NK-92 (cell line): ENCODE measurements around the gene IL11.
"Not testable (repeated sequence)": the region's sequence is repeated elsewhere in the genome, so short reads cannot be mapped to it uniquely, and the experiment has no call there.

Experiments used
- DNase-seq: peaks from one replicate; lab custom pipeline; 2025; ENCODE audit not compliant: unreplicated experiment; lab: John Stamatoyannopoulos, UW

IL11 gene

DNA sequence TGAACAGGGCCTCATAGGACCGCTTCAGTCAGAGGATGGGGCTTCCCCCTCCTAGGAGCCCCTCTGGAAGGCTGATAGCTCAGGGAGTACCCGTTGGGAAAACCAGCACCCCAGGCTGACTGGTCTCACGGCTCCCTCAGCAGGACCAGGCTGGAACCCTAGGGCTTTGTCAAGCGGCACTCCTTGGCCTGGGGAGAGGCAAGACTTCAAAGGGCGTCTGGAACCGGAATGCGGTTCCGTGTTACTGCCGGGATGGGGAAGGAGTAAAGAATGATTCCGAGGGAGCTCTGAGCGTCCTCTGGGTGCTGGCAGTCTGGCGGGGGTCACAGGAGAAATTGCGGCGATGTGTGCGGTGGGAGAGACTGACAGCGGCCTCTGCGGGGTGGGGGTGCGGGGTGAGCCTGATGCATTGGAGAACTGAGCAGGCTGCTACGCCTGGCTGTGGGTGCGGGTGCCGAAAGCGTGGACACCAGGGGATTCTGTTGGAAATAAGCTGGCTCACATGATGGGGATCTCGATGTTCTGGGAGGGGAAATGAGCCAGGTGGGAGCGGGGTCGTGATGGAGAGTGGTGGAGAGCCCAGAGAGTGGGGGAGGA lies 17.6 kb downstream of the IL11 start:
- DNase-seq: no peak

DNA sequence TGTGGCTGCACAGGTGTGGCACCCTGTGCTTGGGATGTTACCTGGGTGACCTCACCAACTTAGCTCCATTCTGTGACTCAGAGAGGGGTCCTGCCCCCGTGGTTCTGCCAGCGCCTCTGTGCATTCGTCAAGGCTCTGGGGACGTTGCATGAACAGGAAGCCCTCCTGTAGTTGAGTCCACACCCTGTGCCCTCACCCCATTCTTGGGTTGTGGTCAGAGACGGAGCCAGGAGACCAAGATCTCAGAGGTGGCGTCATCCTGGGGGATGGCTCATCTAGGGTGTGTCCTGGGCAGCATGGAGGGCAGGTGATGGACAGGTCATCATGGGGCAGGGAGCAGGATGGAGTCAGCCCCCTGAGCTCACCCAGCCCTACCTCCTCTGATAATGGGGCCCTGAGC lies 18.2 kb downstream of the IL11 start:
- no peak for DNase-seq

DNA sequence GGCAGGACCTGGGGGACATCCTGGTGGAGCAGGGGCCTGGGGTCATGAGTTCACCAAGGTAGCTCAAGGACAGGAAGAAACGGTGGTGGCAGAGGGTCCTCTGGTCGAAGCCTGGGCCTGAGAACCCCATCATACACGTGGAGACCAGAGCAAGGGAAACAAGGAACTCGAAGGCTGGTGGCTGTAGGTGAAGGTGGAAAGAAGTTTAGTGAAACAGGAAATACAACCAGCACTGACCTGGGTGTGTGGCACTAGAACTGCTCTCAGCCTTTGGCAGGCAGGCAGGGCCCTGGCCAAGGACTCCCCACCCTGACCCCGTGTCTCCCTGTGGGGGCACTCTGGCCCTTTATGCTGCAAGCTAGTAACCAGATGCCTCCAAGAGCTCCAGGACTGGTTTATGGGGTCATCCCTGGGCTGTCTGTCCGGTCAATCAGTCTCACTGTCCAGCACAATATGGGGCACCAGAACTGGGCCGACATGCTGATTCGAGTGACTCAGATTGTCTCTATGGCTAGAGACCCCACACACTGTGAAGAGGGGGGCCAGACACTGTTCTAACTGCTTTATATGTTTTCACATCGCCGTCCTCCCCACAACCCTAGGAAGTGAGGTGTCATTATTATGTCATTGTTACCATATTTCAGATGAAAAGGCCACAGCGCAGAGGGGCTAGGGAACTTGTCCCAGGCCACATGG lies 19.5 kb downstream of the IL11 start:
- DNase-seq: no peak

DNA sequence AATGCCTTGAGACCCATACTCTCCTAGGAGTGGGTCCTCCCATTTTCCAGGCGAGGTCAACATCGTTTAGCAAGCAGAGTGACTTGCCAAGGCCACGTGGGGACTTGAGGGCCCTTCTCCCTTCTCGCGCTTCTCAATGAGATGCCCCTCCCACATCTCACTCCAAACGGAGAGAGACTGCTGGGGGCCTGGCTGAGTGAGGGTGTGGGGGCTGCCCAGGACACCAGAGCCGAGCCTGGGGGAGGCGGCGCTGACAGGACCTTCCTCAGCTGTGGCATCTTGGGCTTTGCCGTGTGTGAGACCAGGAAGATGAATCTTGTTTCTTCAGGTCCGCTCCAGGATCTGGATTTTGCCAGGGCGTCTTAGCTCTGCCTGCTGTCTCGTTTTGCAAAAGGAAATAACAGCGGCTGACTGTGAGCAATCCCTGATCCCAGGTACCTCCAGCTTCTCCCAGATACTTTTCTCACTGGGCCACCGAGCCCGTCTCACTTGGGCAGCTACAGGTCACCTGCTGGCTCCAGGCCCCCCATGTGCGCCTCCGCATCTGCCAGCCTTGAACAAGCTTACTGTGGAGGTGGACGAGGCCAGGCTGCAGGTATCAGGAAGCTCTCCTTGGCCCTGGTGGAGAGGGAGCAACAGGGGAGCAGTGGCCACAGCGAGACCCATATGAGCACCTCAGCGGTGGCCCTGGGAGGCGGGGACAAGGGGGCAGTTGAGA lies 21.8 kb downstream of the IL11 start:
- no peak for DNase-seq

DNA sequence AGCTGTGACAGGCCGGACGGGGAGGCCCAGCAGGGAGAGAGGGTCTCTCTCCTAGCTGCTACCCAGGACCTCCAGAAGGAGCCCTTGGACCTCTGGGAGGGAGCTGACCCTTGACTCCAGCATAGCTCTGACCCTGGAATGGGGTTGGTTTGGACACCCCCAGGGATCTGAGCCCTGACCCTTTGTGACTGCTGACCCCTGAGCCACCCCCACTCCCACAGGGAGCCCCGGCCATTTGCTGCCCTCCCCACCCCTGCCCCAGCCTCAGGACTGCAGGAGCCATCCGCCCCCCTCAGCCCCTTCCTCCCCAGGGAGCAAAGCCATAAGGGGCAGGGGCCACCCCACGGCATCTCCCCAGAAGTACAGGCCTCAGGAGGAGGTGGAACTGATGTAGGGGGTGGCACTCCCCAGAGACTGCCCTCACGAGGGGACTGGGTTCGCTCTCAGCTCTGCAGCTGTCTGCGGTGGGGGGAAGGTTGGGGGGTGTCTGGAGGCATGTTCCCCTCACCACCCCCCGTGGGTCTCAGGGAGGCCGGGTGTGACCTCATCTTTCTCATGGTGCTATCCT lies 22.7 kb downstream of the IL11 start:
- no peak for DNase-seq

DNA sequence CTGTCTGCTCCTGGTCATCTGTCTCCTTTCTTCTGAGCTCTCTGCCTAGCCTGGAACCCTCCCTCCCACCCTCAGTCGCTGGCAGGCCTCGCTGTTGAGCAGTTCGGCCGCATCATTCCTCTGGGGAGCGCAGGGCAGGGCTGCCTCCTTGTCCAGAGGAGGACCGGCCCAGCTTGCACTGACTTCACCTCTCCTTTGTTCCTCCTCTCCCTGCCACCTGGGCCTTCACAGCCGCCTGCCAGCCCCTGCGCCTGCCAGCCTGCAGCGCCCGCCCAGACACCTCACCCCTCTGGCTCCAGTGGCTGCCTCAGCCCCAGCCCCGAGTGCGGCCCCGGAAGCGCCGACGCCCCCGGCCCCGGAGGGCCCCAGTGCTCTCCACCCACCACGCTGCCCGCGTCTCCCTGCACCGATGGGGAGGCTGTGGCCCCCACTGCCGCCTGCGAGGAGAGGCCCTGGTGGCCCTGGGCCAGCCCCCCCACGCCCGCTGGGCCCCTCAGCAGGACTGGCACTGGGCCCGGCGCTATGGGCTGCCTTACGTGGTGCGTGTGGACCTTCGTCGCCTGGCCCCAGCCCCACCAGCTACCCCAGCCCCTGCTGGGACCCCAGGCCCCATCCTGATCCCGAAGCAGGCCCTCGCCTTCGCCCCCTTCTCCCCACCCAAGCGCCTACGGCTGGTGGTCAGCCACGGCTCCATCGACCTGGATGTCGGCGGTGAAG lies 23.4 kb downstream of the IL11 start:
- DNase-seq: no peak

DNA sequence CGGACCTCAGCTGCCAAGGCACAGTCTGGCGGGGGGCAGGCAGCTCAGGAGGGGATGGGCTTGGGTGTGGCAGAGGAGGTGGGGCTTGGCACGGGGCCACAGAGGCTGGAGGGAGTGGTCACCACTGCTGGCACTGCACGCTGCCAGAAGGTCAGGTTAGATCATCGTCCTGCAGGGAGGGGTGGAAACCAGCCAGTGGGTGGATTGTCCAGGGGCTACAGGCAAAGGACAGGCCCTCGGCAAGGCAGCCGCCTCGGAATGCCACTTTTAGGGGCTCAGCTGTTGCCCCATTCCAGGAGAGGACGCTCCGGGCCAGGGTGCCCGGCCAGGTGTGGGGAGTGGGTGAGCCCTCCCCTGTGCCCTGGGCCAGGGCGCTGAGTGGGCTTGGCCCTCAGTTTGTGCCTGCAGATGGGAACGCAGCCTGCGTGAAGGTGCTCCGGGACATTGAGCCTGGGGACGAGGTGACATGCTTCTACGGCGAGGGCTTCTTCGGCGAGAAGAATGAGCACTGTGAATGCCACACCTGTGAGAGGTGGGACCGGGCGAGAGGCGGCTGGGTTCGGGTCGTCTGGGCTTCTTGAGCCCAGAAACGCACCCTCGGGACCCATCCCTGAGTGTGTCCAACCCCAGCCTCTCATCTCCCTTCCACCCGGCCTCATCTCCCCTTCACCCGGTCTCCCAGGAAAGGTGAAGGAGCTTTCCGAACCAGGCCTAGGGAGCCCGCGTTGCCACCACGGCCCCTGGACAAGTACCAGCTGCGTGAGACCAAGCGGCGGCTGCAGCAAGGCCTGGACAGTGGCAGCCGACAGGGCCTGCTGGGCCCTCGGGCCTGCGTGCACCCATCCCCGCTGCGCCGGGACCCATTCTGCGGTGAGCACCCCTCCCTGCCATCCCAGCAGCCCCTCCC lies 24.2 kb downstream of the IL11 start:
- no peak for DNase-seq

DNA sequence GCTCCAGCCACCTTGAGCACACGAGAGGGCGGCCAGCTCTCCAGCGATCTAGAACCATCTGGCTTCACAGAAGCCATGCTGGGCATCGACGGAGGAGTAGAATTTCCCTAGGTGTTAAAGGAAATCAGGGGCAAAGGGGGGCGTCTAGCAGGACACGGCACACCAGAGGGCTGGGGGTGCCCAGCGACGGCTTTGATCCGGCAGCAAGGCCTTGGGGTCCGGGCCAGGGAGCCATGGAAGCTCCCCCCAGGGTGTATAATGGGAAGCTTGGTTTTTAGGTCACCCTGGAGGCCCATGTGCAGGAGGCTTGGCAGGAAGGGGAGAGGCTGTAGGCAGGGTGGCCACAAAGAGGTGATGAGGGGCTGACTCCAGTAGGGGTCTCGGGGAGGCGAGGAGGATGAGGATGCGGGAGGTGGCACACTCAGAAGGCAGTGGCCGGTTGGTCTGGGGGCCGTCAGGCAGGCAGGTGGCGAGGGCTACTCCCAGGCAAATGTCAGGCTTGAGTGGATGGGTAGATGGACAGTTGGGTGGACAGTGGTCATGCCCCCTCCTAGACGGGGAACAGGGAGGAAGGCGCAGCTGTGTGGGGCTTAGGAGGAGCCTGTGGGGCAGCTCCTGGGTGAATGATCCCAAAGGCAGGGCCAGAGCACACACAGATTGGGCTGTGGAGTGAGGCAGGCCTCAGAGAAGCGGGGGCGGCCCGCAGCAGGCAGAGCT lies 25.0 kb downstream of the IL11 start:
- no peak for DNase-seq

DNA sequence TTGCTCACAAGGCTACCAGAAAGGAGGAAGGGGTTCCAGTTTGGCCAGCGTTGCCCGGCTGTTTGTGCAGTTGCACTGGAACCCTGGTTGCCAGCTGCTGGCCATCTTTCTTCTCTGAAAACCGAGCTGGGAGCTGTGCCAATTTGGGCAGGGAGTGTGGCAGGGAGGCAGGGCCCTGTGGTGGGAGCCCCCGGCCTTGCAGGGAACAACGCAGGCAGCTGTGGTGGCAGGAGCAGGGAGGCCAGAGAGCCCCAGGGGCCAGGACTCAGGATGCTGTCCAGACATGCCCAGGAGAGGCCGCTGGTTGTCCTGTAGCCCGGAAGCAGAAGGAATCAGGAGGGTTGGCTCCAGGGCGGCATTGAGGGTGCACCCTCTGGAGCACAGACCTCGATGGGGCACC lies 25.8 kb downstream of the IL11 start:
- no peak for DNase-seq

DNA sequence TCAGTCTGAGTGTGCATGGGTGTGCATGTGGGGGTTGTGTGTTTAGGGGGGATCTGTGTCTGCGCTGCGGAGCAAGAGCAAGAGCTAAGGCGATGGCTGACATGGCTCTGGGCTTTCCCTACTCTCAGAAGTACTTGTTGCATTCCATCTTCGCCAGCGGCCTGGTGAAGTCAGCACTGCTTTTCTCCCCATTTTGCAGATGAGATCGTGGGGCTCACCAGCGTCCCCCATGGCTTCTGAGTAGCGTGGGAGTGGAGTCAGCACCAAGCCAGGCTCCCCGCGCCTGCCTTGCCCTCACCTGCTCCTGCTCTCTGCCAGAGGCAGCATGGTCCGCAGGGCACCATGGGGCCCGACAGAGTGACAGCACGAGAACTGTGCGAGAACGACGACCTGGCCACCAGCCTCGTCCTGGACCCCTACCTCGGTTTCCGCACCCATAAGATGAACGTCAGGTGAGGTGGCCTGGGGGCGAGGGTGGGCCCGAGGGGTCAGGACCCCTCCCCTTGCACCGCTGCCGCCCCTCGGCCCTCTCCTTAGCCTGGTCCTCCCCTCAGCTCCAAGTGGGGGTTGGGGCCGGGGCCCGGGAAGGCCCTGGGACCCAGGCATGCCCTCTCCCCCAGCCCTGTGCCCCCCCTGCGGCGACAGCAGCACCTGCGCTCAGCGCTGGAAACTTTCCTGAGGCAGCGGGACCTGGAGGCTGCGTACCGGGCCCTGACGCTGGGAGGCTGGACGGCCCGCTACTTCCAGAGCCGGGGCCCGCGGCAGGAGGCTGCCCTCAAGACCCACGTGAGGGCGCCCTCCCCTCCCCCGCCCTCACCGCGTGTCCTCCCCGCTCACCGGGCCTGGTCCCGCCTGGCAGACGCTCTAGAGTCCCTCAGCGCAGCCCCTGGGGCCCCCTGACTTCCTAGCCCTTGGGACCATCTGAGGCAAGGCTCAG lies 28.4 kb downstream of the IL11 start:
- no peak for DNase-seq

DNA sequence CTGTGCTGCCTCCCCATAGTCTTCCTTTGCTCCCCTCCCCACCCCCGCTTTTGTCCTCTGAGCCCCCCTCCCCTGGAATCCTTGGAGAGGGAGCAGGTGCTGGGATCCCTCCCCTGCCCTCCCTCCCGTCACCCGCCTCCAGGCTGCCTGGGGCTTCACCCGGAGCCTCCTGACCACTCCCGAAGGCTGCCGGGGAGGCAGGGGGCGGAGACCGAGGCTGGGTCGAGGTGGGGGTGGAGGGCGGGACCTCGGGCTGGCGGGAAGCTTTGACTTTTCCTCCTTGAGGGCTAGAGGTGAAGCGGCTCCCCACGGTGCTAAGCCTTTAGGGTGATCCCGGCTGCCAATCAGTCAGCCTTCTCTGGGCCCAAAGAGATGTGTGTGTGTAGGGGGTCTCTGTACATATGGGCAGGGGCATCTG lies 29.1 kb downstream of the IL11 start:
- no peak for DNase-seq

DNA sequence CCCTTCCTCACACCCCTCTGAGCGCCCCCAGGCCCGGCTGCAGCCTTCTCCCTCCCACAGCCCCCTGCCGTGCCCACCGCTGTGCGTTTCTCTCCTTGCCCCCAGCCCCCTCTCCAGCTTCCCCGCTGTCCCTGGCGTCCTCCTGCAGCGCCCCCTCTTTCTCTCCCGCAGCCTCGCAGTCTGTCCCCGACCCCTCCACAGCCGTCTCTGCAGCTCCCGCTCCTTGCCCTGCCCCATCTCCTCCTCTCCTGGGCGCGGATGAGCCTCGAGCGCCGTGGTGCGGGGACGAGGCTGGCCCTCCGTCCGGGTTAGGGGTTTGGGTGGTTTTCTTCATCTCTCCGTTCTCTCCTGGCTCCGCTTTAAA lies 29.5 kb downstream of the IL11 start:
- DNase-seq: no peak

DNA sequence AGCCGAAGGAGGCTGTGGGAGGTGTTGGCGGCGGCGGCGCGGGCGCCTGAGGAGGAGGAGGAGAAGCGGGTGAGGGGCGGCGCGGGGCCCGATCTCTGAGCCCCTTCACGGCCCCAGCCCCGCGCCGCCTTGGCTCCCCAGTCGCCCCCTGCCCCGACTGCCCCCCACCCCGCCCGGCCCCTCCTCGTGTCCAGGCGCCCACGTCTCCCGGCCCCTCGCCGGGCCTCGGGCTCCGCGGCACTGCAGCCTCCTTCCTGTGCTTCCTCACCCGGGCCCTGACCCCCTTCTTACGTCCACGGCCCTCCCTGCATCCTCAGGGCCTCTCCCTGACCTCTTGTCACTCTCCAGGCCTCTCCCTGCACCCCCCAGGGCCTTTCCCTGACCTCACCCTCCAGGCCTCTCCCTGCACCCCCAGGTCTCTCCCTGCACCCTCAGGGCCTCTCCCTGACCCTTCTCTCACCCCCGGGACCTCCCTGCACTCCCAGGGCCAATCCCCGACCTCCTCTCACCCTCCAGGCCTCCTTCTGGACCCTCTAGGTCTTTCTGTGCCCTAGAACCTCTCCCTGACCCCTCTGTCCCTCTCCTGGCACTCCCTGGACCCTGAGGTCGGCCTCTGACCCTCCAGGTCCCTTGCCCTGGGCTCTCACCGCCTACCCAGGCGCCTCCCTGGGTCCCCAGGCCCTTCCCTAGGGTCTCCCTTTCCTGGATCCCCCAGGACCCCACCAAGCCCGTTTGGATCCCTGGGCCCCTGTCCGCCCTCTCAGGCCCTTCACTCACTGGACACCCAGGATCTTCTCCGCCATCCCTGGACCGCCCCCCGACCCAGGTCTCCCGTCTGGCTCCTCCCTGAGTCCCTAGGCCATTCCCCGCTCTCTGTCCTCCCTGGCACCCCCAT lies 30.1 kb downstream of the IL11 start:
- no peak for DNase-seq

DNA sequence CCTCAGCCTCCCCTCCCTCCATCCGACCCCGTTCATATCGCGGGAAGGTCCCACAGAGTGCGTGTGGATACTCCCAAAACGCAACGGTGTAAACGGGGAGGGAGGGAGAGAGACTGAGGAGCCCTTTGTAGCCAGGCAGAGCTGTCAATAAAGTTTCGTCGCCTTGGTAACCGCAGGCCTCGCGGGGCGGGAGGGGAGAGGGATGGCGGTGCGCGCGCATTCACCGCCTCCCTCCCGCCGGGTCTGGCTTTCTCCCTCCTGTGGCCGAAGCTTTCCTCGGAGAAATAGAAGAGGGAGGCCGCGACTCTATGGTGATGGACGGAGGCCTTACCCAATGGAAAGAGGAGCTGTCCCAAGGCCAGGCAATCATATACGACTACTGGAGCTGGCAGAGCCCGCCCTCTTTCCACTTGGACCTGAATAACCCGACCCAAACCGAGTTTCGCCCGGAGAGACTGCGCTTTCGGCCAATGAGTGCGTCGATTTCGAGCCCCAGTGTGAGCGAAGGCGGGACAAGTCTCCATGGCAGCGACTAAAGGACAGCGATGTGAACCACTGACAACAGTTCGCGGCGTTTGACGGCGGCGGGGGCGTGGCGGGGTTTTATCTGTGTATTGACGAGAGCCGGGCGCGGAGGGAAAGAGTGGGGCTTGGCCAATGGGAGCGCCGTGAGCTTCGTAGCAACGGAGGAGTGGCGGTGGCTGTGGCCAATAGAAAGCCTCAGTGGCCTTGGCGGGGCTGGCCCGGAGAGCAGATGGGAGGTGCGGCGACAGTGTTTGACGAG lies 31.0 kb downstream of the IL11 start, which contains the start of gene KMT5C:
TSS of gene KMT5C (plus strand) at position 772 of the 784 bp plus-strand sequence. CDS start 2,061 bp downstream, outside the sequence.
- DNase-seq: peak; percentile 99

DNA sequence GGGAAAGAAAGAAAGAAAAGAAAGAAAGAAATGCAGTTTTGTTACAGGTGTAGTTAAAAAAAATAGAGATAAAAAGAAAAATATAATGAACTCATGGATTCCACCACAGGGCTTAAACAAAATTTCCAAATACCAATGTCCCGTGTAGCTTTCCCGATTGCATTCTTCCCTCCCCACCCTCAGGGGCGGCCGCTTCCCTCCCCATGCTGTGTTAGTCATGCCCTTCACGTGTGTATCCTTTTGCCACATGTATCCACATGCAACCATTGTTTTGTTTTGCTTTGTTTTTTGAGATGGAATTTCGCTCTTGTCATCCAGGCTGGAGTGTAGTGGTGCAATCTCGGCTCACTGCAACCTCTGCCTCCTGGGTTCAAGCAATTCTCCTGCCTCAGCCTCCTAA lies 34.2 kb downstream of the IL11 start:
- no peak for DNase-seq

DNA sequence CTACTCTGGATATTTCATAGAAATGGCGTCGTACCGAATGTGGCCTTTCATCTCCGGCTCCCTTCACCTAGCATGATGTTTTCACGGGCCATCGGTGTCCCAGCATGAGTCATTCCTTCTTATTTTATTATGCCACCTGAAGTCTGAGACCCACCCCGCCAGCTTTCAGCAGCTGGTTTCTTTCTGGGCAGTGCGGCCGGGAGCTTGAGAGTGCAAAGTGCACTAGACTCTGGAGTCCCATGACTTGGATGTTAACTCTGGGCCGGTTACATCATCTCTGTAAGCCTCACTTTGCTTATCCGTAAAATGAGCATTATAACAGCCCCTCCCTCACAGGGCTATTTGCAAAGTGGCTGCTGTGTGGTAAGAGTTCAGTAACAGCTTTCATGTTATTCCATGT lies 36.4 kb downstream of the IL11 start:
- DNase-seq: no peak

DNA sequence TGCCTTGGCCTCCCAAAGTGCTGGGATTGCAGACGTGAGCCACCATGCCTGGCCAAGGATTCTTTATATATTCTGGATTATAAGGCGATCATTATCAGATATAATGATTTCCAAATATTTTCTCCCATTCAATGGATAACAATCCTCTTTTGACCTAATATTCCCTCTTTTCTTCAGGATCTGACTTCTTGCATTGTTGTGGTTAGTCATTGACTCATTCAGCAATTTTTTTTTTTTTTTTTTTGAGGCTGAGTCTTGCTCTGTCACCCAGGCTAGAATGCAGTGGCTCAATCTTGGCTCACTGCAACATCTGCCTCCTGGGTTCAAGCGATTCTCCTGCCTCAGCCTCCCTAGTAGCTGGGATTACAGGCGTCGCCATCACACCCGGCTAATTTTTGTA lies 40.5 kb downstream of the IL11 start:
- not testable (repeated sequence) for DNase-seq
